GM21717 (cell line): ENCODE measurements around the gene INSYN2A.

Experiments used
- ATAC-seq: cut with Tn5 transposase; IDR thresholded peaks from one replicate; pipeline ENCODE4 v1.9.1; 2021; ENCODE audit warnings: mild to moderate bottlenecking, moderate library complexity; ENCODE audit not compliant: unreplicated experiment

Gene INSYN2A

DNA sequence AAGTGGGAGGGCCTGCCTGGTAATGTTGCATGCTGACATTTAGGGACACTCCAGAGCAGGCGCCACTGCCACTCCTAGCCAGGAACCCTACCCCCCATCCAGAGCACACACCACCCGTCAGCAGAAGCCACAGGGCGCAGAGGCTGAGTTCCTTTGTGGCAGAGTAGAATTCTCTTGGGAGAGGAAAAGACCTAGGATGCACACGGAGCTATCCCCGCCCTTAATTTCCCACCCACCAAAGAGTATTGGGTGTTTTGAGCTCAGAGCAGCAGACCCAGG lies 702 bp upstream of the INSYN2A start:
- no peak for ATAC-seq

GRCh38 chr10:127195571-127196281 lies 665 bp downstream of the INSYN2A start:
- ATAC-seq = no peak

- no peak for ATAC-seq
Measured at GRCh38 chr10:127195041-127195506, 1.3 kb downstream of the INSYN2A start.

DNA sequence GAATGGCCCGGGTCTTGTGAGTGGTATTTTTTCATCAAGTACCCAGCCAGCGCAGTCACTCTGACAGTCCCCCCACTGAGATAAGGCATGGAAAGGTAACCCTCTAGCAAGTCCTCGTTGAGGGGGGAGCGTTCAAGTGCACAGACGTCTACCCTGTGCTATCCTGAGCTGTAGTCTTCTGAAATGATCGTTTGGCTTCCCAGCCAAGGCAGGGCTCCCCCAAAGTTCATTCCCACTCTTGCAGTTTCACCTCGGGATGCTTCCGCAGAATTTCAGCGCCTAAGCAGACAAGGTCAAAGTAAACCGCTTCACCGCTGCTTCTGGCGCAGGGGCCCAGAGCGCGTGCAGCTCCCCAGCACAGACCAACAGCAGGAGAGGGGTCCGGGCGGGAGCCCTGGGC lies 1.8 kb downstream of the INSYN2A start:
- no peak for ATAC-seq

DNA sequence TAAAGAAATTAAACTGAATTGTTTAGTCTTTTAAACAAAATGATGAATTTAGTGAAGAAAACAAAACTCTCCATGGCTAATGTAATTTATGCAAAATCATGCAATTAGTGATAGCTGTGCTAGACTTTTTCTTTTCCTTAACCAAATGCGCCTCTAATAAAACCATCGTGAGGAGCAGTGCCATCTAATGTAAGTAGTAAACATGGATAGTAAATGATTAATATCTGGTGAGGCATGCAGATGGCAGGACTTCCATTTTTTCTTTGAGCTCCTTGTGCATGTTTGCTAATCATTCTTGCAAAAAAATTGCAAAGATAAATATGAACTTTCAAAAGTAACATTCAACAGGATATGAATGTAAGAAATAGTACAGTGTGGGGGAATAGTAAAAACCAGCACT lies 2.3 kb downstream of the INSYN2A start:
- no peak for ATAC-seq

GRCh38 chr10:127193125-127193524 lies 3.3 kb downstream of the INSYN2A start:
- no peak for ATAC-seq

DNA sequence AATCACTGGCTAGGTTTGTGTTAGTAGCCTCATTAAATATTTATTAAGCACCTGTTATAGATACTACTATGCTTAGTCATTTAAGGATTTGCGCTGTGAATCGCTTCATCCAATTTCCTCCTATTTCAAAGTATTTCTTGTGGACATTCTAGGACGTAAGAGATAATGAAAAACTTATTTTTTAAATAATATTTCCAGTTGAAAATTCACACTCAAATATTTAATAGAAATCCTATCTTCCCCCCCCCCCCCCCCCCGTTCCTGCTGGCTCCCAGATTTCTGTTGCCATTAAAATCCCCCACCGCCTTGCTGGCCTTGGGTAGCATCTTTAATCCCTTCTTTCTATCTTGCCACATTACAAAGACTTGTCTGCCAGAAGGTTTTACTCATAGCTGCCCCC lies 6.0 kb downstream of the INSYN2A start:
- ATAC-seq = no peak

DNA sequence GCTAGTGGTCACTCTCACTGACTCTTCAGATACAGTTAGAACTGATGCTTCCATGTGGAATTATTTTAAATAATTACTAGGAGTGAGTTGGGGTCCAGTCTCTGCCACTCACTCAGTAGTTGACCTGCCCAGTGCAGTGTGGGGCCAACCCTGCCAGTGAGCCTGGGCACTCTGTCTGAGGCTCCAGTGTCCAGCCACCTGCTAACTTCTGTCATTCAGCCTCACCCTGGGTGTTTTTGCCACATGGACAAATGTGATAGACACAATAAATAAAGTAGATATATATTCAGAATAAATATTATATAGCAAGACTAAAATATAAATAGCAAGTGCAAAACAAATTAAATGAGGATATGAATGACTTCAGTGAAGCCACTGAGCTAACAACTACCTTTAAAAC lies 7.2 kb downstream of the INSYN2A start:
- no peak for ATAC-seq

DNA sequence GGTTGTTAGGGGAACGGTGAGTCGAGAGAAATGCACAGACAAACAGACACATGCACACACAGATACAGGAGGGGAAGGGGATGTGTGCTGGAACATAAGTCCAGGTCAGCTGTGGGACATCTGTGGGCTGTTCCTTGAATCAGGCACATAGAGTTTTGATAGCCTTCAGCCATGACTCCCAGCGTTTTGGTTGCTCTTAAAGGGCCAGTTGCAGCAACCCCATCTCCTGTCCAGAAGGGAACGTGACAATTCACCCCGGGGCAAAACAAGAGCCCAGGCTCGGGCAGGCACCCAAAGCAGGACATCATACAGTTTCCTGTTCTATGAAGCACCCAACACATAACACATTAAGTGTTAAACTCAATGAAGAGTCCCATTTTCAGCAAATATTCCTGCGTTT lies 9.6 kb downstream of the INSYN2A start:
- no peak for ATAC-seq

DNA sequence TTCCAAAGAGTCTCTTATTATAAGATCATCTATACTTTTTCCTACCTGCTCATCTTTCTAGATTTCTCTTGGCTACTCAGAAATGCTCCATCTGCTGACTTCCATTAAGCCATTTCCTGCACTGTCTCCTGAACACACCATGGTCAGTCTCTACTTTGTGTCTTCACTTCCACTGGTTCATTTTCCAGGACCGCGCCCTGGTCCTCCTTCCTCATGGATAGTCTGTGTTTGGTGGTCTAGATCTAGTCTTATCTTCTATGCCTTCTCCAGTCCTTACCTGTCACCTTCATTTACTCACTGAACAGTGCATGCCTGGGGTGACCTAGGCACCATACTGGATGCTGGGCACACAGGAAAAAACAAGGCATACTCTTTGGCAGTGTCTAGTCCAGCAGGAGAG lies 11.8 kb downstream of the INSYN2A start:
- no peak for ATAC-seq

GRCh38 chr10:127182161-127182560 lies 14.2 kb downstream of the INSYN2A start:
- no peak for ATAC-seq

- ATAC-seq = no peak
Measured at GRCh38 chr10:127179612-127180250, 16.7 kb downstream of the INSYN2A start.

- ATAC-seq = no peak
Measured at GRCh38 chr10:127176649-127177048, 19.7 kb downstream of the INSYN2A start.

- no peak for ATAC-seq
Measured at GRCh38 chr10:127175357-127176110, 20.9 kb downstream of the INSYN2A start.

- ATAC-seq = no peak
Measured at GRCh38 chr10:127174866-127175265, 21.5 kb downstream of the INSYN2A start.

DNA sequence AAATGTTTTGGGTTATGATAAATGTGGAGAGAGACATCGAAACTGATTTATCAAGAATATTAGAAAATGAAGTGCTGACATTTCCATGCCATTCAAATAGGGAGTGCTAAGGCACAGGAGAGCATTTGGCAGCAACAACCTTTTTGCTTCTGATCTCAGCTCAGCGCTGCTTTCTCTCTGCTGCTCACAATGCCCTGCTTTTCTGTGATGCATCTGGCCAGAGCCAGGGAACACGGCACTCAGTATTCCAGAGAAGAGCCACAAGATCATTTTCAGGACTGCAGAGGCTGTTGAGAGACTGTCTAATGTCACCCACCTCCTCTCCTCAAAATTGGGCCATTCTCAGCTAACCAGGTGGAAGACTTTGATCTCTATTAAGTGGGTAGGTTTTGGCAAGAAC lies 28.1 kb downstream of the INSYN2A start:
- no peak for ATAC-seq

DNA sequence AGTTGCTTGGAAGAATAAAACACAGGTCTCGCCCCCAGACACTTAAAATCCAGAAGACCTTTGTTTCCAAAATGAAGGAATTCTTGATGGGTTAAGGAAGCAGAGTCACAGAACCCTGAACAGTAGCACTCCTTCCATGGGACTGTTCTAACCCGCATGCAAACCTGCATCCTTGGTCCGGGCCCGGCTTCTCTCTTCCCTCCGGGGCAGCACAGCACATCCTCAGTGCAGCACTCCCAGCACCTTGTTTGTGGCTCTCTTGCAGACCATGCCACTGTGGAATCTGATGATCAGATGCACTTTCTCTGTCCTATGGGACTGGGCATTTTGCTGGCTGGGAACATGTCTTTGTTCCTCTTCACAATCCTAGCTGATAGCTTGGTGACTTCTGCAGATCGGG lies 33.5 kb downstream of the INSYN2A start:
- ATAC-seq = no peak

DNA sequence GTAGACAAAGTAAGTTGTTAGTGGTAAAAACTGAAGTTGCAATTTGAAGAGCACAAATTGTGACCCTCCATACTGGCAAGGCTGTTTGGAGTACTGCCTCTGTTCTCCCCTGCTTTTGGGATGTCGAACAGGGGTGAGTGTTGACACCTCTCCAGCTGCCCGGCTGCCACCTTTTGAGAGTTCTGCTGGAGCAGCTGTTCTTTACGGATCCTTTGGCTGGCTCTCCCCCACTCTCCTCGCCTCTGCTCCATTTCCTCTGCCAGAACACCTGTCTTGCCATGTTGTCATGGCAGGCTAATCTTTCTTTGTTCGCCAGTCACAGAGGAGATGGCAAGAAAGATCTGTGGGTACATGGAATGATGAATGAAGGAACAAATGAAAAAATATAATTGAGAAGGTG lies 34.9 kb downstream of the INSYN2A start:
- ATAC-seq = no peak

DNA sequence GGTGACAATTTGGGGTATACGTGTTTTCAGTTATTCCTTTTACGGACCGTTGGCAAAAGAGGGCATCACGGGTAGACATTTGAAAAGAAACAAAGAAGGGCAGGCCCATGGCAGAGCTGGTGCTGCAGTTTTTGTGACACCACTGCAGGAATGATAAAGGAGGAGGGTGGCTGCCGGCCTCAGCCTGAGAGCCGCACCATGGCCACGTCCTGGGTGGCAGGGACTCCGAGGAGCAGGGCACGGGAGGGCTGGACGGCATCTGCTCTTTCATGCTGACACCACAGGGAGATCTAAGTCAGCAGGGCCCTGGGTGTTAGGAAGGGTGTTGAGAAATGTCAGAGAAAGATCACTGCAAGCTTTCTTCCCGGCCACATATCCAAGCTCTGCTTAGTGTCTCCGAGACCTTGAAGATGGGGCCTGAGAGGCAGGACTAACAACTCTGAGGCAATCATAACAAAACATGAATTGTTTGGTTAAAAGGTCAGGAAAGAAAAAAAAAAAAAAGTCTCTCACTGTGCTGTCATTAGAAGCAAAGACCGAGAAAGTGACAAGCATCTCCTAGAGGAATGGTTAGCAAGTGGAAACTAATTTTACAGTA lies 36.6 kb downstream of the INSYN2A start:
- no peak for ATAC-seq

GRCh38 chr10:127158662-127159061 lies 37.7 kb downstream of the INSYN2A start:
- no peak for ATAC-seq

DNA sequence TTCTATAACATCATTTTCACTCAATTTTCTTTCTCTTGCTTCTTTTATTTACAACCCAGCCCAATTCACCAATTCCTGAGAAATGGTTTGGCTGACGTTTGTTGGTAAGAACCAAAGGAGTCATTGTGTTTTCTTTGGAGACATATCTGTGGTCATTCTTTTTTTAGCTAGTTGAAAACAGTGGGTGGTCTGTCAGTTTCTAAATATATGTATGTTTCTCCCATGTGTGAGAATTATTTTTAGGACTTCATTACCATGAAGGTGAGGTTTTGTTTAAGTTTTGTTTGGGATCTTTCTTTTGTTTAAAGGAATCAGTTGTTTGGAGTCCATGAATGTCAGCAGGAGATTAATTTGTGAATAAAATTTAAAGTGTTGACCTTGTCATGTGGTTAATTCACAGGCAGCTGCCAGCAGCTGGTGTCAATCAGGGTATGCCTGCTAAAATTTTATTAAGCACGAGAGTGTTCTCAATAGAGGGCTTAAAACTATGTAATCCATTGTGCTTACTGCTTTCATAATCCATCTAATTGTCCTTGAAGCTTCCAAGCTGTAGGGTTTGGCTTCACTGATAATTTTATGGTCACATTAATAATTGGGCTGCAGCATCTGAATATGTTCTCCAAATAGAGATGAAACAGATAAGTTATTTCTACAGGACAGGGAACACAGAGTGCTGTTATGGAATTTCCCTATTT lies 38.7 kb downstream of the INSYN2A start:
- no peak for ATAC-seq
